EH (cell line): ENCODE measurements around the gene SLX4IP.

Experiments used
- DNase-seq: peaks from one replicate; pipeline ENCODE4 v3.0.0-alpha.2; 2015; ENCODE audit warnings: low read depth

Gene SLX4IP

DNA sequence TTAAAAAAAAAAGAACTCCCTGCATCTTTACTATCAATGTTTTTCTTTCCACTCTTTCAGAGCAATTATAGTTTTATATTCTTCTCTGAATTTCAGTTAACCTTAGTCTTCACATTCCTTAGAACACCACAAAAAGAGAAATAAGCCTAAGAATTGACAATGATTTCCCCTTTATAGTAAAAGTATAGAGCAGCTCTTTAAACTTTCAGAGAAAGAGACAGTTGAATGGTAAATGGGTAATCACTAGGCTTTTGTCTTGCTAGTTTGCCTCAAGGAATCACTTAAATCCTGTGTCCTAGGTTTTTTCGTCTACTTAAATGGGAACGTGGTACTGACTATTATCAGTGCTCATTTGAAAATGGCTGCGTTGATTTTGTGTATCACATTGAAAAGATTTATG lies 31.8 kb downstream of the SLX4IP start:
- DNase-seq, result no peak

- peak; percentile 60 for DNase-seq
Observed at GRCh38 chr20:10467681-10468339, 32.7 kb downstream of the SLX4IP start.

- DNase-seq, result no peak
Observed at GRCh38 chr20:10468340-10468845, 33.3 kb downstream of the SLX4IP start.

DNA sequence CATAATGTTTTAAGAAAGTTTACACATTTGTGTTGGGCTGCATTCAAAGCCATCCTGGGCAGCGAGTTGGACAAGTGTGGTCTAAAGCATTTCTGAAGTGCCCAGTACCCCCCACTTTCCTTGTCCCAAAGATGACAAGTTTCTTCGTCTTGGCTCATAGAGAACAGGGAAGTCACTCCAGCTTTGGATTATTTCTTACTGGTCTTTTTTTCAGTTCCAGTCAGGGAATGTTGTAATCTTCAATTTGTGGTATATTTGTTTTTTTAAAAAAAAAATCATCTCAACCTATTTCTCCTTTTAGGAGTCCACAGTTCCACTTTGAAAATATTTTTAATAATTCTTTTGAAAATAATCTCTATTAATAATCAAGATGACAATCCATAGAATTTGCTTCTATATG lies 34.0 kb downstream of the SLX4IP start:
- DNase-seq, result no peak

DNA sequence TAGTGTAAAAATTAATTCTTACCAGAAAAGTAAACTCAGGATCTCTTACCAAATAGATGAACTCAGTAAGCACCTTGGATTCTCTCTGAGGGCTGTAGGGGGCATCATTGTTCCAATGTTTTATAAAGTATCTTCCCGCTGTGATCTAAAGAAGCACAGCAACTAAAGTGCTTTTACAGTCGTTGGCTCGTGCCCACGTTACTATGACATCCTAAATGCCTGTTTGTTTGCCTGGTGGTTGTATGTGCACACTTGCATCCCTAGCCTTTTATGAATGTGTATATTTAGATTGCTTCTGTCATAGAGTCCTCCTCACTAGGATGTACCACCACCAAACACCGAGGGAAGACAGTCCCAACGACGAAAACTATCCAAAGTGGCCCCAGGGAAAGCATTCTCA lies 34.5 kb downstream of the SLX4IP start:
- DNase-seq, result peak; percentile 87

DNA sequence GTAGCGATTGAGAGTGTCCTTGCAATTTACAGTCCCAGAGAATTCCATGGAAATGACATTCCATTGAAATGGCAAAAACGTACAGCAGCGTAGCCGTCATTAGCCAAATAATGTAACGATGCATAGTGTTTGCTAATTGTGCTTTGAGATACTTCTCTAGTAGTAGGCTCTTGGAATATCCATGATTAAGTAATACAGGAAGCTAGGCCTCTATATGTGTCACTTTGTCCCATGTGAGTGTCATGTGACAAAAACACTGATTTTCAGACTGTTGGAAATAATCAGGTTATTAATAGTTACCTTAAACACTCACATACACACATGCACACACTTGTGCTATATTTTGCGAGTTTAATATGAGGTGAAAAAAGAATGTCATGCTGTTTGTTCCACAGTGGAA lies 35.2 kb downstream of the SLX4IP start:
- DNase-seq, result no peak

DNA sequence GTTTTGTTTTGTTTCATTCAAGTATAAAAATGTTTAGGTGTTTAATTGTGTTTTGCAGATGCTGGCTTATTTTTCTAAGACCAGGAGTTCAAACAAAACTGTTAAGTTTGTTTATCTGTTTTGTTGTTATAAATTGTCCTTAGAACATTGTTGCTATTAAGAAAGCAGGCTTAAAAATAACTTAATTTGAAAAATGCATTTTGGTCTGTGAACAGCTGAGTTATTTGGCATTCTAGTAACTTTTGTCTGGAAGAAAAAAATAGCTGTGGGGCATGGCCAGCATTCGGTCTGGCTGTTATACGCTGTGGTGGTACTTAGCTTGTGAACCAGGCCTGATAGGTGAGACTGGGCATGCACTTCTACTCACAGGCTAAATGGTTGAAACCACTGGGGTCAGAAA lies 37.8 kb downstream of the SLX4IP start:
- DNase-seq, result no peak

DNA sequence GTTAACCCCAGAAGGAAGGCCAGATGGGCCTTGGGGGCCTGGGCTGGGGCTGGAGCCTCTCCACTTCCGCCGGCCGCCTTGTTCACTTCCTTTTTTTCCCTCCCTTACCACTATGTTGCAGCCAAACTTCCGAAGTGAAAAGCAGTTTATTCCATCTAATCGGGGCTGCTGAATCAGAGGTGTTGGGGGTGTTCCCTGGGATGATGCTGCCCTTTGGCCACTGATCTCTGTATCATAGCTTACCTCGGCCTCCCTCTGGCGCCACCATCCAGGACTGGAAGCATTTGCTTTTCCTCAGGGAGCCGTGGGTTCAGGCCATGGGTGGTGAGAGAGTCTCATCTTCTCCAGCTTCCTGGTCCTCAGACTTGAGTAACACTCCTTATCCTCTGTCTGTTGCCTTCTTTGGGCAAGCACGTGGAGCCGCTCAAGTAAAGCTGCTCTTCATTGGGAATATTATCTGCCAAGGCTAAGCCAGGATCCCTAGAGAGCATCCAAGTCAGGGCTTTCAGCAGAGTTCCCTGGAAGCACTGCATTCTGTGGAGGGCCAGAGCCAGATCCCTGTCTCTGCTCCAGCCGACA lies 39.6 kb downstream of the SLX4IP start:
- no peak for DNase-seq

- no peak for DNase-seq
Observed at GRCh38 chr20:10475225-10475624, 40.1 kb downstream of the SLX4IP start.

- peak; percentile 72 for DNase-seq
Observed at GRCh38 chr20:10476319-10476724, 41.2 kb downstream of the SLX4IP start.

DNA sequence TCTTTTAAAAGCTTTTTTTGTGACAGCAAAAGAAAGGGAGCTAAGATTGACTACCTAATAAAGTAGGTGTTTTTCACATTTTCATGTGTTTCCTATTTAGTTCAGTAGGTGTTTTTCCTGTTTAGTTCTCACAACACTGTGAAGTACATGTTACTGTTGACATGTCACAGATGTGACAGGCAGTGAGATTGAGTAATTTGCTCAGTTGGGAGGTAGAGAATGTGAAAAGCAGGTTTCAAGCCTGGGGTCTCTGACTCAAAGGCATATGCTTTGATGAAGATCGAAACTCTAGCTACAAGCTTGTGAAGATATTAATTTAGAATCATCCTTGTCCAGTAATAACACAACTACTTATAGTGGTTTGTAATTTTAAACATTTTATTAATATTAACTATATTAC lies 43.1 kb downstream of the SLX4IP start:
- no peak for DNase-seq

DNA sequence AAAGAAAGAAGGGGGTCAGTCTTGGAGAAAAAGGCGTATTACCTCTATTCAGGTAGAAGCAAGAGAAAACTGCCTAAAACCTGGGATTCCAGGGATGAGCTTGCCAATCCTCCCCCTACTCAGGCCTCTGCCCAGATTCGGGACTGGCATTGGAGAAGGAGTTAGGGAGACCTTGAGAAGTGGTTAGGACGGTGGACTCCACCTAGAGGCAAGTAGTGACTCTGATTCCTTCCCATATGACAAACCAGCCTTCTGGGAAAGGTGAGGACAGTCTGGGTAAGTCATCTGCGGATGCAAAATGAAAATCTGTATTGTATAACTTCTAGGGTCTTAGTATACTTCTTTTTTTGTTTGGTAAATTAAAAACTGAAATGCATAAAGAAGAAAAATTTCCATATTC lies 43.8 kb downstream of the SLX4IP start:
- no peak for DNase-seq

DNA sequence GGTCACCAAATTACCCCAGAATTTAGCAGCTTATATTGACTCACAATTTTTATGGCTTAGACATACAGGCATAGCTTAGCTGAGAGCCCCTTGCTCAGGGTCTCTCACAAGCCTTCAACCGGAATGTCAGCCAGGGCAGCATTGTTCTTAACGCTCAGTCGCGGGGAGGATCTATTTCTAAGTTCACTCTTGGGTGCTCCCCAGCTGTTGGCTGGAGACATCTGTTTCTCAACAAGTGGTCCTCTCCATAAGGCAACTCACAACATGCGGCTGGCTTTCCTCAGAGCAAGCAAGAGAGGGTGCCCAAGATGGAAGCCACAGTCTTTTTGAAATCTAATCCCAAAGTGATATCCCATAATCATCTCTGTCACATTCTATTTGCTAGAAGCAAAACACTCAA lies 46.6 kb downstream of the SLX4IP start:
- DNase-seq, result no peak

- no peak for DNase-seq
Observed at GRCh38 chr20:10483691-10484090, 48.6 kb downstream of the SLX4IP start.

DNA sequence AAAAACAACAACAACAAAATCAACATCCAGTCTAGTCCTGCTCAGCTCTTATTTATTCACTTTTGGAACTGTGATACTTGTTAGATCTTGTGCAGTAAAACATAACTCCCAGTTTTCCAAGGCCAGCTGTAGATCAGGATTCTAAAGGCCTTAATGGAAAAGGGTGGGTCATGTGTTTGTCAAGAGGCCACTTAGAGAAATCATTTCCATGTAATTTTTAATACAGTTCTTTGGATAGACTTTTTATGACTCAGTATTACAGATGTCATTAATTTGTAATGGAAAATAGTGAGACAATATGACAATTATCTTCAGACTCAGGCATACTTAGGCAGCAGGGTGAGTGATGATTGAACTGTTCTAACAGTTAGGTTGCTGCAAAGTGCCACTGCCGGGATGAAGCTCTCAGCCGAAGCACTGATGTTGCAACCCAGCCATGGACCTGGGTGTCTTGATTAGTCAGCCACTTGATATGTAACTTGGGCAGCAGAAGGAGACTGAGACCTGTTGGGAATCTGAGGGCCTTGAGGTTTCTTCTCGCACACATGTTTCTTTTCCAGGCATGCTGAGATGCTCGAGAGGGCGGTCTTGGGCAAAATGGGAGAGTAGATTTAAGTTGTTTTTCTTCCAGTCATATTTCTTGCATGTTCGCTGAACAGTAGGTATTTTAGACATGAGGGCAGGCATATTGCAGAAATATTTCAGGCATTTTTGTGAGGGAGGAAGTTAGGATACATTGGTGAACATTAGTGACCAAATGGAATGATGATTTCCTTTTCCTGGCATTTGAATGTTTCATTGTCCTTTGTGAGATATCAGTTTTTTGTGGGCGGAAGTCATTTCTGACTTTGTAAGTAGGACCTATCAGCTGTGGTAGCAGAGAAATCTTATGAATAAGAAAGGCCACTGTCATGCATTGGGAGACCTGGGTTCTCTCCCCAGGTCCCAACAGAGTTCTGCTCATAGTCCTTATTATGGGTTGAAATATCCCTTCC lies 52.3 kb downstream of the SLX4IP start:
- DNase-seq, result peak; percentile 67

- DNase-seq, result no peak
Observed at GRCh38 chr20:10488534-10488933, 53.4 kb downstream of the SLX4IP start.

GRCh38 chr20:10489853-10490252 lies 54.7 kb downstream of the SLX4IP start:
- no peak for DNase-seq

DNA sequence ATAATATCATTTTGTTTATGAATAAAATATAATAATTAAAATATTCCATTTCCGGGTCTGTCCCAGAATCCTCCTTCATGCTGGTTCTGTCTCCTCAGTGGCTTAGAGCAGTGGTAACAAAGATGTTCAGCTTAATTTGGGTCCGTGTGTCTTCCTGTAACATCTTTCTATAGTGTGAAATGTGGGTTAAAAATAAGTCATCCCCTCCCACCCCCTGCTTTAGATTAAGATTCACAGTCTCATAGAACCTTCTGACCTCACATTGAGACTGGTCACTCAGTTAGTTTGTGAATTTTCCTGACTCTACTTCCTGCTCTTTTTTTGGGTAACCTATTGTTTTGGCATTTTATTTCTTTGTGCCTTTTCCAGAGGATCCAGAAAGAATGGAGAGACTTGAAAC lies 55.2 kb downstream of the SLX4IP start:
- no peak for DNase-seq

GRCh38 chr20:10490706-10491105 lies 55.6 kb downstream of the SLX4IP start:
- DNase-seq, result no peak

GRCh38 chr20:10492065-10492464 lies 57.0 kb downstream of the SLX4IP start:
- peak; percentile 67 for DNase-seq

DNA sequence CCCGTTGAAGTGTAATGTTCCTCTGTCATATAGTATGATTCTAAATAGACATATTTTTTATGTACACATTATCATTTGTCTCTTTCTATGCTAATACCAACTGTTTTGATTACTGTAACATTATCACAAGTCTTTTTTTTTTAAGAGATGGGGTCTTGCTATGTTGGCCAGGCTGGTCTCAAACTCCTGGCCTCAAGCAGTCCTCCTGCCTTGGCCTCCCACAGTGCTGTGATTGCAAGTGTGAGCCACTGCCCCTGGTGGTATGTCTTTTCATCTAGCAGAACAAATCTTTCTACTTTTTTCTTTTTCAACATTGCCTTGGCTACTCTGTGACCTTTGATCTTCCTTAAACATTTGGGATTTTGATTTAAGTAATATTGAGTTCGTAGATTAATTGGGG lies 57.7 kb downstream of the SLX4IP start:
- DNase-seq, result no peak

- DNase-seq, result no peak
Observed at GRCh38 chr20:10495173-10495572, 60.1 kb downstream of the SLX4IP start.

GRCh38 chr20:10496465-10496864 lies 61.4 kb downstream of the SLX4IP start:
- no peak for DNase-seq
